ENCODE measurements around the gene MGAT5B. TPM values are rescaled to one million over a fixed set of nuclear protein-coding genes. Genes with fewer than 3 reads are reported as not detected.
"Not testable (repeated sequence)": the region's sequence is repeated elsewhere in the genome, so short reads cannot be mapped to it uniquely, and the experiment has no call there.

The MGAT5B gene
- total RNA-seq, 5 donors from 2014 or later (not counting 1 experiment from before 2014, with no cell fraction given), result 0.15 to 2.4 (median 0.79) TPM

- H3K27me3 ChIP-seq (replicated peaks in 1 of 2; ENCODE audit: control insufficient read depth in 2 of 2, extremely low read depth in 1 of 2, insufficient read depth in 2 of 2, low read length in 1 of 2), result peaks cover 1 to 73% of the 10 kb centered on the region in 2 experiments
These were observed 22.6 kb upstream of the MGAT5B start for GRCh38 chr17:76845541-76846017.

GRCh38 chr17:76847031-76847430 lies 21.2 kb upstream of the MGAT5B start:
- Histone ChIP-seq H3K27ac (ENCODE audit: low read length) (no peak overlapping the region), H3K4me1 (ENCODE audit: control insufficient read depth in 1 of 2, extremely low read depth in 1 of 2, insufficient read depth in 2 of 2, low read length in 2 of 2) (peaks cover 0 to 2% of the 10 kb centered on the region in 2 experiments), H3K9me3 (no peaks in the 10 kb centered on the region), H3K27me3 (replicated peaks in 1 of 2; ENCODE audit: control insufficient read depth in 2 of 2, extremely low read depth in 1 of 2, insufficient read depth in 2 of 2, low read length in 1 of 2) (peaks cover 0 to 60% of the 10 kb centered on the region in 2 experiments), H3K36me3 (ENCODE audit: control insufficient read depth in 2 of 2, extremely low read depth in 1 of 2, insufficient read depth in 1 of 2, low read length in 1 of 2) (no peaks in the 10 kb centered on the region), H3K4me3 (ENCODE audit: control insufficient read depth in 1 of 2, extremely low read depth in 1 of 2, low read length in 1 of 2) (no peak overlapping the region)
- ChIA-PET CTCF (interaction anchor here in 1 of 2 donors (0.6 to 0.7 kb wide), 4 partner anchors 19 to 332 kb away, joined by 3 to 7 read pairs (median 4); no protein-coding TSS in a partner anchor), POLR2A (no interaction called here)
- no peaks in the 10 kb centered on the region for H3K9me3 Mint-ChIP-seq
- H3K4me1 Mint-ChIP-seq, result peaks cover 0 to 2% (median 0%) of the 10 kb centered on the region in 3 donors
- no peak overlapping the region for H3K27ac Mint-ChIP-seq
- 50% methylated on average over 1 of the region's 2 CpGs for WGBS (ENCODE audit: insufficient coverage)
- H3K36me3 Mint-ChIP-seq, result no peaks in the 10 kb centered on the region
- H3K4me3 Mint-ChIP-seq, result no peak overlapping the region
- ATAC-seq (replicated peaks in 1 of 4), result no peak
- no peak for DNase-seq
- H3K27me3 Mint-ChIP-seq, result peaks cover 29 to 70% of the 10 kb centered on the region in 2 donors

More at GRCh38 chr17:76845541-76846017, 22.6 kb upstream of the MGAT5B start:
- Mint-ChIP-seq H3K36me3 (no peaks in the 10 kb centered on the region), H3K4me3 (no peak overlapping the region), H3K9me3 (no peaks in the 10 kb centered on the region), H3K4me1 (peaks cover 1 to 7% (median 7%) of the 10 kb centered on the region in 3 donors), H3K27ac (no peak overlapping the region), H3K27me3 (peaks cover 44 to 84% of the 10 kb centered on the region in 2 donors)
- WGBS (ENCODE audit: insufficient coverage), result 63% methylated on average over 3 of the region's 6 CpGs
- Histone ChIP-seq H3K9me3 (no peaks in the 10 kb centered on the region), H3K27ac (ENCODE audit: low read length) (no peak overlapping the region), H3K36me3 (ENCODE audit: control insufficient read depth in 2 of 2, extremely low read depth in 1 of 2, insufficient read depth in 1 of 2, low read length in 1 of 2) (no peaks in the 10 kb centered on the region), H3K4me1 (ENCODE audit: control insufficient read depth in 1 of 2, extremely low read depth in 1 of 2, insufficient read depth in 2 of 2, low read length in 2 of 2) (peaks cover 0 to 6% of the 10 kb centered on the region in 2 experiments), H3K4me3 (ENCODE audit: control insufficient read depth in 1 of 2, extremely low read depth in 1 of 2, low read length in 1 of 2) (no peak overlapping the region)
- ChIA-PET CTCF (interaction anchor here in 1 of 2 donors (0.6 kb wide), 1 partner anchor 220 kb away, joined by 3 read pairs; no protein-coding TSS in a partner anchor), POLR2A (no interaction called here)
- ATAC-seq (replicated peaks in 1 of 4), result no peak
- DNase-seq, result no peak

DNA sequence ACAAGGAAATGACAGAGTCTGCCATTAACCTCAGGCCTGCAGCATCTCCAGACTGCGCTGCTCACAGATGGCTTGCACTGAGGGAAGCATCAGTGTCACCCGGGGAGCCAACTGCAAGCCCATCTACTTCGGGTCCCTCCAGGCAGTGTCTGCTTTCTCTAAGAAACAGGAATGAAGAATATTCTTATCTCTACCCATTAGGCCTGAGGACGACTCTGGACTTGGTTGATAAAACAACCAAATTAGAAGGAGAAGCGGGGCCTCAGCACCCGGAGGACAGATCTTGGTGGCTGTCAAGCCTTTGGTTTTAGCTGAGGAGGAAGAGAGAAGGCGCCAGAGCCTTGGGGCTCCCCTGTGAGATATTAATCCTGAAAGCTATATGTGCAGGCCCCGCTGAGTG lies 19.5 kb upstream of the MGAT5B start:
- Mint-ChIP-seq H3K4me1 (peaks cover 0 to 2% (median 0%) of the 10 kb centered on the region in 3 donors), H3K36me3 (no peaks in the 10 kb centered on the region), H3K27me3 (peaks cover 24 to 55% of the 10 kb centered on the region in 2 donors), H3K4me3 (no peak overlapping the region), H3K27ac (no peak overlapping the region), H3K9me3 (no peaks in the 10 kb centered on the region)
- no peak overlapping the region for H3K4me3 ChIP-seq (ENCODE audit: control insufficient read depth in 1 of 2, extremely low read depth in 1 of 2, low read length in 1 of 2)
- ChIA-PET POLR2A (no interaction called here), CTCF (no interaction called here)
- WGBS (ENCODE audit: insufficient coverage), result 70% methylated on average over 3 of the region's 8 CpGs
- ATAC-seq (replicated peaks in 1 of 4), result no peak
- no peak for DNase-seq
- no peak overlapping the region for H3K27ac ChIP-seq (ENCODE audit: low read length)
- H3K27me3 ChIP-seq (replicated peaks in 1 of 2; ENCODE audit: control insufficient read depth in 2 of 2, extremely low read depth in 1 of 2, insufficient read depth in 2 of 2, low read length in 1 of 2), result peaks cover 0 to 49% of the 10 kb centered on the region in 2 experiments
- no peaks in the 10 kb centered on the region for H3K9me3 ChIP-seq
- H3K36me3 ChIP-seq (ENCODE audit: control insufficient read depth in 2 of 2, extremely low read depth in 1 of 2, insufficient read depth in 1 of 2, low read length in 1 of 2), result no peaks in the 10 kb centered on the region
- H3K4me1 ChIP-seq (ENCODE audit: control insufficient read depth in 1 of 2, extremely low read depth in 1 of 2, insufficient read depth in 2 of 2, low read length in 2 of 2), result no peaks in the 10 kb centered on the region

DNA sequence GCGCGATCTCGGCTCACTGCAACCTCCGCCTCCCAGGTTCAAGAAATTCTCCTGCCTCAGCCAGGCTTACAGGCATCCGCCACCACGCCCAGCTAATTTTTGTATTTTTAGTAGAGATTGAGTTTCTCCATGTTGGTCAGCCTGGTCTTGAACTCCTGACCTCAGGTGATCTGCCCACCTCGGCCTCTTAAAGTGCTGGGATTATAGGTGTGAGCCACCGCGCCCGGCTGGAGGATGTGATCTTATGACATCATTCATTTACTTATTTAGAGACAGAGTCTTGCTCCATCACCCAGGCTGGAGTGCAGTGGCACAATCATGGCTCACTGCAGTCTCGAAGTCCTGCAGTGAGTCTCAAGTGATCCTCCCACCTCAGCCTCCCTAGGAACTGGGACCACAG lies 19.0 kb upstream of the MGAT5B start:
- H3K4me3 Mint-ChIP-seq; H3K9me3 ChIP-seq; H3K27ac Mint-ChIP-seq; H3K4me1 ChIP-seq (ENCODE audit: control insufficient read depth in 1 of 2, extremely low read depth in 1 of 2, insufficient read depth in 2 of 2, low read length in 2 of 2); POLR2A ChIA-PET; H3K4me3 ChIP-seq (ENCODE audit: control insufficient read depth in 1 of 2, extremely low read depth in 1 of 2, low read length in 1 of 2); ATAC-seq (replicated peaks in 1 of 4); H3K36me3 Mint-ChIP-seq; DNase-seq; CTCF ChIA-PET; H3K9me3 Mint-ChIP-seq; H3K36me3 ChIP-seq (ENCODE audit: control insufficient read depth in 2 of 2, extremely low read depth in 1 of 2, insufficient read depth in 1 of 2, low read length in 1 of 2); H3K4me1 Mint-ChIP-seq; H3K27ac ChIP-seq (ENCODE audit: low read length): not testable (repeated sequence)
- peaks cover 0 to 48% of the 10 kb centered on the region in 2 experiments for H3K27me3 ChIP-seq (replicated peaks in 1 of 2; ENCODE audit: control insufficient read depth in 2 of 2, extremely low read depth in 1 of 2, insufficient read depth in 2 of 2, low read length in 1 of 2)
- peaks cover 22 to 54% of the 10 kb centered on the region in 2 donors for H3K27me3 Mint-ChIP-seq
- 85% methylated on average over 6 of the region's 11 CpGs for WGBS (ENCODE audit: insufficient coverage)

- Histone ChIP-seq H3K27me3 (replicated peaks in 1 of 2; ENCODE audit: control insufficient read depth in 2 of 2, extremely low read depth in 1 of 2, insufficient read depth in 2 of 2, low read length in 1 of 2) (peaks cover 0 to 53% of the 10 kb centered on the region in 2 experiments), H3K4me3 (ENCODE audit: control insufficient read depth in 1 of 2, extremely low read depth in 1 of 2, low read length in 1 of 2) (no peak overlapping the region), H3K27ac (ENCODE audit: low read length) (no peak overlapping the region), H3K36me3 (ENCODE audit: control insufficient read depth in 2 of 2, extremely low read depth in 1 of 2, insufficient read depth in 1 of 2, low read length in 1 of 2) (no peaks in the 10 kb centered on the region), H3K9me3 (no peaks in the 10 kb centered on the region), H3K4me1 (ENCODE audit: control insufficient read depth in 1 of 2, extremely low read depth in 1 of 2, insufficient read depth in 2 of 2, low read length in 2 of 2) (no peaks in the 10 kb centered on the region)
- no peak overlapping the region for H3K4me3 Mint-ChIP-seq
- H3K27ac Mint-ChIP-seq, result no peak overlapping the region
- H3K36me3 Mint-ChIP-seq, result no peaks in the 10 kb centered on the region
- CTCF ChIA-PET, result no interaction called here
- no peaks in the 10 kb centered on the region for H3K4me1 Mint-ChIP-seq
- POLR2A ChIA-PET, result no interaction called here
- H3K9me3 Mint-ChIP-seq, result no peaks in the 10 kb centered on the region
- ATAC-seq (replicated peaks in 1 of 4) (no peak), DNase-seq (no peak)
- no CpG with 5 or more reads among the region's 8 CpGs for WGBS (ENCODE audit: insufficient coverage)
- peaks cover under 1 to 40% of the 10 kb centered on the region in 2 donors for H3K27me3 Mint-ChIP-seq
These were observed 15.4 kb upstream of the MGAT5B start for GRCh38 chr17:76852843-76853242.

GRCh38 chr17:76855105-76855504 lies 13.1 kb upstream of the MGAT5B start:
- ChIA-PET POLR2A (no interaction called here), CTCF (interaction anchor here in 1 of 2 donors (0.6 kb wide), 1 partner anchor 1682 kb away, joined by 3 read pairs; no protein-coding TSS in a partner anchor)
- no peak overlapping the region for H3K27ac Mint-ChIP-seq
- H3K27me3 Mint-ChIP-seq, result peaks cover 0 to 25% of the 10 kb centered on the region in 2 donors
- Histone ChIP-seq H3K4me1 (ENCODE audit: control insufficient read depth in 1 of 2, extremely low read depth in 1 of 2, insufficient read depth in 2 of 2, low read length in 2 of 2) (no peaks in the 10 kb centered on the region), H3K4me3 (ENCODE audit: control insufficient read depth in 1 of 2, extremely low read depth in 1 of 2, low read length in 1 of 2) (no peak overlapping the region), H3K36me3 (ENCODE audit: control insufficient read depth in 2 of 2, extremely low read depth in 1 of 2, insufficient read depth in 1 of 2, low read length in 1 of 2) (no peaks in the 10 kb centered on the region), H3K9me3 (no peaks in the 10 kb centered on the region), H3K27ac (ENCODE audit: low read length) (no peak overlapping the region), H3K27me3 (replicated peaks in 1 of 2; ENCODE audit: control insufficient read depth in 2 of 2, extremely low read depth in 1 of 2, insufficient read depth in 2 of 2, low read length in 1 of 2) (peaks cover 0 to 41% of the 10 kb centered on the region in 2 experiments)
- no peaks in the 10 kb centered on the region for H3K9me3 Mint-ChIP-seq
- ATAC-seq (replicated peaks in 1 of 4), result no peak
- WGBS (ENCODE audit: insufficient coverage), result no CpG with 5 or more reads among the region's 3 CpGs
- no peak for DNase-seq
- no peak overlapping the region for H3K4me3 Mint-ChIP-seq
- no peaks in the 10 kb centered on the region for H3K36me3 Mint-ChIP-seq
- H3K4me1 Mint-ChIP-seq, result no peaks in the 10 kb centered on the region

Measured in T-cell (primary cell).